GM18507 (cell line): Measurements from ENCODE around the gene AQP12A.

Experiments used
- DNase-seq: peaks from one replicate; pipeline ENCODE4 v3.0.0; 2011; ENCODE audit warnings: low read depth; ENCODE audit not compliant: insufficient read length; ENCODE audit errors: extremely low spot score
- FAIRE-seq: peaks from 2 replicates; lab custom pipeline; 2011; peaks lifted over from hg19 to GRCh38; lab: Jason Lieb, UNC

AQP12A gene

DNA sequence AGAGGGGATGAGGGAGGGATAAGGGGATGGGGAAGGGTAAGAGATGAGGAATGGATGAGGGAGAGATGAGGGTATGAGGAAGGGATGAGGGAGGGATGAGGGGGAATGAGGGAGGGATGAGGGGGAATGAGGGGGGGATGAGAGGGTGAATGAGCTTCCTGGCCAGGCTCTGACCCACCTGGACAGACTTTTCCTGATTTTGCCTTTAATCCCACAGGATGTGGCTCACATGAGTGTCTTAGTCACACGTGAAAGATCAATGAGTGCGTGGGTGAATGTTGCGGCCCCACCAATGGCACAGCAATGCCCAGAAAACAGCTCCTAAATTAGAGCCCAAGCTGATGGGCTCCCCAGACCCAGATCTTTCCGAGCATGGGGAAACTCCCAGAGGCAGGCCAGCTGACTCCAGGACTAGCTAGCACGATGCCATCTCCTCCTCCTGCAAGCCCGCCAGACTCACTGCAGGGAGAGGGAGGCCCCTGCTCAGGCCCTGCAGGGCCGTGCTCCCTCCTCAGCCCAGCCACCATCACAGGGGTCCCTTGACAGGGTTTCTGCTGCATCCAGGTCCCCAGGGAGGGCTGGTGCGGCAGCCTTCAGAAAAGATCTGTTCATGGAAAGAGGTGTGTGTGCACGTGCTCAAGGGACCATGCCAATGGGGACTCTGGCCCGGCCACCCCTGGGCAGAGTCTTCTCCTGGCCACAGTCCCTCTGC, 41.4 kb downstream of the AQP12A start:
- FAIRE-seq (no peak), DNase-seq (no peak)

DNA sequence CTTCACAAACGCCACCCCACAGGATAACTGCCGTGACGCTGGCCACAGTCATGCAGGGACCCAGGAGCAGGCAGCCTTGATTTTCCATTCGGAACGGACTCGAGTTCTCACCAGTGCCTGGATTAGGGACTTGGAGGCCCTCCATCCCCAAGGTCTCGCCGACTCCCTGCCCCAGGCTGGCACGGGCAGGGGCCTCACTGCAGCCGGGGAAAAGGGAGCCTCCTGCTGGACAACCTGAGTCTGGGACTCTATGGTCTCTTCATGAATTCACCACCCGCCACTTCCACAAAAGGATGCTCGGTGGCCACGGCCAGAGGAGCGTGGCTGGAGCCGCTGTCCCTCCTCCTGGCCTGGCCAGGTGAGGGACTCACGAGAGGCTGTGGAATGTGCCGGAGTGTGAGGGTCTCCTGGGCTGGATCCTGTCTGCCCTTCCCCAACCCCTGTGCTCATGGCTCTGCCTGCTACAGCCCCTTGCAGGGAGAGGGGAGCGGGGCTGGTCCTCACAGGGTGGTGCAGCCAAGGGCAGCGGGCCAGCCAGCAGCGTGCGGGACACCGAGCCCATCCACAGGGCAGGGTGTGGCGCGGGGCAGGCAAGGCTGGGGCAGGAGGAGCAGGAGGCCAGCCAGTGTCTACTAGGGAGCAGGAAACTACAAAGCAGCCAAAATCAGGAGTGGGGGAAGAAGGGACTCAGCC, 42.3 kb downstream of the AQP12A start:
- no peak for DNase-seq
- no peak for FAIRE-seq

DNA sequence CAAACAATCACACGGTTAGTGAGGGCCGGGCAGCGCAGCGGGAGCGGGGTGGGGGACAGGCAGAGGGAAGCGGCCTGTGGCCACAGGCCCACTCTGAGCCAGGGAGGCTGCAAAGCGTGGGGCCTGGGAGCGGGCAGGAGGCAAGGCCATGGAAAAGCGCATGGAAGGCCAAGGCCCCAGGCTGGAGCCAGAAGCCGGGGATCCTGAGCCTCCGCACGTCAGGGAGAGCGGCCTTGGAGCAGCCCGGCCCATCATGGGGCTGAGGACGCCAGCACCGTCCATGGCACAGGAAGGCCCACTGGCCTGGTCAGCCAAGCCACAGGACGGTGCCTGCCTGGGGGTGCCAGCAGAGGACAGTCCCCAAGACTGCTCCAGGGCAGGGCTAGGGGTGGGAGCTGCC, 43.1 kb downstream of the AQP12A start:
- no peak for FAIRE-seq
- DNase-seq, result no peak

DNA sequence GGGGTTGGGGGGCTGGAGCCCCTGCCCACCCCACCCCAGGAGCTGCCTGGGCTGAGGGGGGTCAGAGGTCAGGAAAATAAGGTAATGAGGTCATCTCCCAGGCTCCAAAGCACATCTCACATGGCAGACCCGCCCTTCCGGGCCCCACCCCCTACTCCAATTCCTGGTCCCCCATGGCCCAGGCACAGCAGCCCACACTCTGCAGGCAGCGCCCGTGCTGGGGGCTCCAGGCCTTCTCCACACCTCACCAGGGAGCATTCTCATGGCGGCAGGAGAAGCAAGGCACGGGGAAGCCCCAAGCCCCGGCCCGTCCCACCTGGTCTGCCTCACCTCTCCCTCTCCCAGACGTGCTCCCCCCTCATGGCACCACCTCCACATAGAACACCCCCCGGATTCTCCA, 43.8 kb downstream of the AQP12A start:
- FAIRE-seq (no peak), DNase-seq (no peak)

DNA sequence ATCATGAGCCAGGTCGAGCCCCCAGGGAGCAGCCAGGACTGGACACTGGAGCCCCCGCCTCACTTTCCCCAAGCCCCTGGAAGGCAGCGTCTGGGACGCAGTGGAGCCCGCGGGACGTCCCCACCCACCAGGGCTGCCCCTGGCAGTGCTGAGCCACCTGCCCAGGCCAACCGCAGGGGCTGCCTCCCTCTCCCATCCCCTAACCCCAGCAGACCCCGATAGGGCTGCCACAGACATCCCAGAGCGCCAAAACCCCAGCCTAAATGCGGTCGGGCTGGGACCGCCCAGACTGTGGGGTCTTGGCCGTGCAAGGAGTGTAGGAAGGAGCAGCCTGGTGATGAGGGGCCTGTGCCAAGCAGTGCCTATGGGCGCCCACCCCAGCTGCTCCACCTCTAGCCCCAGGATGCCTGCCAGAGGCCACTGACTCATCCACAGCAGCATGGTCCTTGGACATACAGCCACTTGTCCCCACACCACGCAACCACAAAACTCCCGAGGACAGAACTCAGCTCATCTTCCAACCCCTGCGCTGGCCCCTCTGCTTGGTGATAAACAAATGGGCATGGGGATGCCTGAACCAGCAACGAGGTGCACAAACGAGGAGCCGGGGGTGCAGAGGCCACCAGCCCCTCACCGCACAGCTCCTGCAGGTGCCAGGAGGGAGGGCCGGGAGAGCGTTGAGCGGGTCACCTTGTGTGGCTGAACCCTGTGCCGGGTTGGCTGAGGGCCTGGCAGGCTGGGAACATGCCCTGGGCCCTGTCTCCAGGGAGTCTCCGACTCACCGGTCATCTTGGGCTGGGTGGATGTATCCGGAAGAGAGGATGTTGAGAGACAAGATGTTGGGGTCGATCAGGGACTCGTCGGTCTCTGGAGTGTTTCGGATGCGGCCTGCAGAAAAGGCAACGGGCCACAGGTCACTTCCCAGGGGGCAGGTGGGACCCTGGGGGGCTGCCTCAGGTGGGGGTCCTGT, 44.9 kb downstream of the AQP12A start:
- DNase-seq (no peak), FAIRE-seq (no peak)

DNA sequence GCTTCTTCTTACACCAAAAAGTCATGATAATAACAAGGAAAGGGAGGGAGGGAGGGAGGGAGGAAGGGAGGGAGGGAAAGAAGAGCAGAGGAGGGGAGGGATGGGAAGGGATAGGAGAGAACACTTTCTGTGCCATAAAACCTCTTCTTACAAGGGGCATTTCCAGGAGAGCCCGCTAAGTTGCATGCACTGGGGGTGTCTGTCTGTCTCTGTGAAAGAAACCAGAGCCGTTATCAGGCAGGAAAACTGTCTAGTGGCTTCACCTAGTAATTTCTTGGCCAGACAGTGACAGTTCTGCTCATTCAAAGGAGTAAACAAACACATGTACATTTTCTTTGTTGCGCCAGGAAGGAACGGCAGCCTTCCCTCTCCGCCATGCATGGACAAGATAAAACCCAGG, 45.8 kb downstream of the AQP12A start:
- DNase-seq, result no peak

DNA sequence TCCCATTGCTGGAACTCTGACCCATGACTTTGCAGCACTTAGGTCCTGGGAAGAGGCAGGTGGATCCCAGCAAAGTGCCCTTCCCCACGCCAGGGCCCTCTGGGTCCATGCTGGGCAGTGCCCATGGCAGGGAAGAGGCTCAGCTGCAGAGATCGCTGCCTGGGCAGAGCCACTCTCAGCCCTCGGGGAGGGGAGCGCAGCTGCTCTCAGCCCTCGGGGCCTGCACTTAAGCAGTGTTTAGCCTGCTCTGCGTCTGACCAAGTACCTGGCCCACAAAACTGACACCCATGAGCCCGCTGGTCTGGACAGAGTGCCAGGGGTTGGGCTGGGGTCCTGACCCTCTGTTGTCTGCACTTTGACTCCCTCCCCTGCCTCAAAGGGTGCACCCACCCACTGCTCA, 46.3 kb downstream of the AQP12A start:
- DNase-seq (no peak), FAIRE-seq (no peak)

More for the DNA sequence above, 45.8 kb downstream of the AQP12A start:
- FAIRE-seq, result no peak

DNA sequence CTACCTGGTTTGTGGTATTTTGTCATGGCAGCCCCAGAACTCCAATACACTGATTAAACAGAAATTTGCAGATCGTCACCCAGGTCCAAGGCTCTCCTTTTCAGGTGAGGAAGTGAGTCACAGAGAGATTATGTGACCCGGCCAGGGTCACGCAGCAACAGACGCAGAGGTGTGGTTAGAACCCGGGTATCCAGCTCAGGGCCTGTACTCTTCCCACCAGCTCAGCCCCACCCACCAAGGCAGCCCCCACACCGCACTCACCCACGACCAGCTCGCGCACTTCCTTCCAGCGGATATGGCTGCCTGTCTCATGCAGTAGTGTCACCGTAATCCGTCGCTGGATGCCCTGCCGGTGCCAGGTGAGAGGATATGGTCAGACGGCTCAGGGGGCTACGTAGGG, 48.1 kb downstream of the AQP12A start:
- DNase-seq, result no peak
- no peak for FAIRE-seq

DNA sequence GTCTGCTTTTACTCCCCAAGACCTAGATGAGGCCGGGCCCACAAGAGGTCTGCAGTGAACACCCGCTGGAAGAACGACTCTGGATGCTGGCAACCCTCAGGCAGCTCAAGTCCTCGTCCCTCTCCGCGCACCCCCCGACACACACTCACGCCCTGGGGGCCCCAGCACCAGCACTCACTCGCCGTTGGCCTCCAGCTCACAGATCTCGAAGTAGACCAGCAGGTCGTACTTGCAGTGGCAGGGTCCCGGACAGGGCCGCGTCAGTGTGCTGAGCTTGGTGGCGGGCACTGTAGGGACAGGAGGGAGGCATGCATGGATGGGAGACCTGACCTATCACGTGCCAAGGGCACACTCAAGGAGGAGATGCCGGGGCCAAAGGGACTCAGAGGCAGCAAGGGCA, 49.4 kb downstream of the AQP12A start:
- FAIRE-seq (no peak), DNase-seq (no peak)

DNA sequence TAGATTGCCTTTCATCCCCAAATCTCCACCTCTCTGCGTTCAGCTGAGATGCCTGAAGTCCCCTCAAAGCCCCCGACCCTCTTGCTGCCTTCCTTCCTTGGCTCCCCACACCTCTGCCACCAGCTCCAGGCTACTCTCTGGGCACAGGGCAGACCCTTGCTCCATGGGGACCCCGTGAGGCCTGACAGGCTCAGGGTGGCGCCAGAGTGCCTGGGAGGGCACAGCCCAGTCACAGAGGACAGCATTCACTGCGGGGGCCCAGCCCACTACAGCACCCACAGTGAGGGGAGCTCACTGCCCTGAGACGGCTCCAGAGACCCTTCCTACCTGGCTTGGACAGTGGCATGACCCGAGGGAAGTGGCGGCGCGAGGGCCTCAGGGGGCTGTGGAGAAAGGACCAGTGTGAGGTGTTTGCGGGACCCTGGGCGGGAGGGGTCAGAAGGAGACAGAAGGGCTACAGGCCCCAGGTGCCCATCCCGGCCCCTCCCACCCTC, 51.0 kb downstream of the AQP12A start:
- DNase-seq (no peak), FAIRE-seq (no peak)

DNA sequence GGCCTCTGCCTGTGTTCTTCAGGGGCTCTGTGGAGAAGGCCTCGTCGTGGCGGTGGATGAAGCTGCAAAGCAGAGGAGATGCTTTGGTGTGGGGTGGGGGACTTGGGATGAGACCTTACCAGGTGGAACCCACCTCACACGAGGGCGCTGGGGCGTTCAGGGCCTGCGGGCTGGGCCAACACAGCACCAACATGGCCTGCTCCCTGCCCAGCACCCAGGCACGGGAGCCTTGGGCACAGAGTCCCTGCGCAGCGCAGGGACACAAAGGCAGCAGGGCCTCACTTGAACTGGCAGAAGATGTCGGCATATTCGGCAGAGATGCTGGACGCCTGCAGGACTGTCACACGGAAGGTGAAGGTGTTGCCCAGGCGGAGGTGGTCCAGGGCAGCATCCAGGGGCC, 53.8 kb downstream of the AQP12A start:
- no peak for DNase-seq
- no peak for FAIRE-seq

DNA sequence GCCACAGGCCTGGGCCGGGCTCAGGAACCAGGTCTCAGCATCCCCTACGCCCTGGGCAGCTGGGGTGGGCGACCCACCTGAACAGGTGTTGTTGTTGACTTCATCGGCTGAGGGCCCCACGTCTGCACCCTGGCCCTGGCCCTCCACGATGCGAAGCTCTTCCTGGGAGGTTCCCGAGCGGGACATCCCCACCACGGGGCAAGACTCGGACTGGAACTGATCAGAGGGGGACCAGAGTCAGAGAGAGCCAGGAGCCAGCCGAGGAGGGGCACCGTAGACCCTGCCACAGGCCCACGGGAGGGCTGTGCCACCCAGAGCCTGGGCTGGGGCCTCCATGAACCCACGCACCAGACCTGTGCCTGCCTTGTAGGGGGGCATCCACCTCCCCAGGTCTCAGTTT, 54.3 kb downstream of the AQP12A start:
- DNase-seq, result no peak
- no peak for FAIRE-seq

DNA sequence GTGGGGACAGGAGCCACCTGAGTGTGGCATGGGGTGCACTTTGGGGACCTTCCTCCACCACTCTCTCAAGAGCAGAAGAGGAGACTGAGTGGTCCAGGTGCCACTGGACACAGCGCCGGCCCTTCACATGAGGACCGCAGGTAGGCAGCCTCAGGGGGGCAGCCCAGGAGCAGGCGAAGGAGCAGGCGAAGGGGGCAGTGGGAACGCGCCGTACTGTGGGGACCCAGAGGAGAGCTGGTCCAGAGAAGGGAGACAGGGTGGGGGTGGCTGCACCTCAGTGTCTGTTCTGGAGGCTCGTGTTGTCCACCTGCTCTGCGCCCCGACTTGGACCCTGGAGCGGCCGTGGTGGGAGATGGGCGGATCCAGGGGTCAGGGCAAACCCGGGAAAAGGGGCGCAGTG, 55.0 kb downstream of the AQP12A start:
- no peak for DNase-seq
- no peak for FAIRE-seq

DNA sequence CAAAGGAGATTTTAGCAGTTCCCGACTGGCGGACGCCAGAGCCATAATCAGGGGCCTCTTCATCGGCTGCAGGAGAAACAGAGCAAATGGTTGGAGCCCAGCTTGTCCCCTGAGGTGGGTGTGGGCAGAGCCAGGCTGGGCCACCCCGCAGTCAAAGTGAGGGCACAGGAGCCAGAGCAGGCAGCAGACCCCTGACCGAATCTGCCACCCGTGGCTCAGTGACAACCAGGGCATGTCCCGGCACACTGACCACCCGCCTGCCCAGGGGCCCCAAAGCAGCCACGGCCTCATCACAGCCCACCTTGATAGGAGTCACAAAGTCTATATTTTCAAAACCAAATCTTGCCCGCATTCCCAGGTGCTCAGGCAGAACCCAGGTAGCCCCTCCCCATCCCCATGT, 55.6 kb downstream of the AQP12A start:
- DNase-seq (no peak), FAIRE-seq (no peak)
